OCI-LY1 (cell line): ENCODE measurements around the gene KRT34.

Experiments
- EZH2 ChIP-seq: fragments of 200-600 bp; sonication (generic), shearing (Covaris generic); IDR thresholded peaks from 2 replicates; pipeline ENCODE4 v1.8.0; 2017; ENCODE audit warnings: borderline replicate concordance, mixed run types, mild to moderate bottlenecking, antibody characterized with exemption, low read length, moderate library complexity, mixed read lengths
- TF ChIP-seq, protein P1 (sequence below): fragments of 200-600 bp; sonication (generic), shearing (Covaris generic); IDR thresholded peaks from 2 replicates; pipeline ENCODE4 v1.5.1; 2017; ENCODE audit warnings: mild to moderate bottlenecking, antibody characterized with exemption, low read length, moderate library complexity, mixed read lengths

DNA sequence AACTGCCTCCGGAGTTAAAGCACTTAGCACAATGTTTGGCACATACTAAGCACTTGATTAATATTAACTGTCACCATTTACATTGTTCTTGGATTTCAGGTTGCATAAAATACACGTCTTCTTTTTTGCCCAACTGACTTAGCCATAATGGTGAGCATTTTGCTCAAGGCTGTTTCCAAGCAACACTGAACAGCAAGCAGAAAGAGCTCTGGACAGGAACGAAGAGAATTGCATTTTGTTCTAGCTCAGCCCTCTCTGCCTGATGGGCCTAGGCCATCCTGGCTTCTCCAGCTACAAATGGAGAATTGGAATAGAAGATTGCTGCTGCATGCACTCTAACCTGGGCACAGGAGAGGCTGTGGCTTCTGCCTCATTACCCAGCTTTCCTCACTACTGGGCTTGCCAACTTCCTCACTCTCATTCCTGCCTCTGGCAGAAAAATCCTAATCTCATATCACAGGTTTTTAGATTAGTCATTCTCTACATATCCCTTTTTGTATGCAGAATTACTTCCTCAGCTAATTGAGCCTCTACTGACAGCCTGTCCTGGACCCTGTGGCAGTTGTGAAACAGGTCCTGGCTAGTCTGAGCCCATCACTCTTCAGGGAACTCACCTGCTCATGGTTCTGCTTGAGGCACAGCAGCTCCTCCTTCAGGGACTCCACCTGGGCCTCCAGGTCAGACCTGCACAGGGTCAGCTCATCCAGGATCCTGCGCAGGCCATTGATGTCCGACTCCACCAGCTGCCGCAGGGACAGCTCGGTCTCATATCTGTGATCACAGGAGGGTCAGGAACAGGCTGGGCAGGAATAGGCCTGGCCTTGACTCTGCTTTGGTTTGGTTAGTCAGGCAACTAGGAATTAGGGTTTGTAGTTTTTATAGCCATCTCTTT is 34.0 kb downstream of the KRT34 start:
- TF ChIP-seq EZH2, result no peak
- TF ChIP-seq, protein P1, sequence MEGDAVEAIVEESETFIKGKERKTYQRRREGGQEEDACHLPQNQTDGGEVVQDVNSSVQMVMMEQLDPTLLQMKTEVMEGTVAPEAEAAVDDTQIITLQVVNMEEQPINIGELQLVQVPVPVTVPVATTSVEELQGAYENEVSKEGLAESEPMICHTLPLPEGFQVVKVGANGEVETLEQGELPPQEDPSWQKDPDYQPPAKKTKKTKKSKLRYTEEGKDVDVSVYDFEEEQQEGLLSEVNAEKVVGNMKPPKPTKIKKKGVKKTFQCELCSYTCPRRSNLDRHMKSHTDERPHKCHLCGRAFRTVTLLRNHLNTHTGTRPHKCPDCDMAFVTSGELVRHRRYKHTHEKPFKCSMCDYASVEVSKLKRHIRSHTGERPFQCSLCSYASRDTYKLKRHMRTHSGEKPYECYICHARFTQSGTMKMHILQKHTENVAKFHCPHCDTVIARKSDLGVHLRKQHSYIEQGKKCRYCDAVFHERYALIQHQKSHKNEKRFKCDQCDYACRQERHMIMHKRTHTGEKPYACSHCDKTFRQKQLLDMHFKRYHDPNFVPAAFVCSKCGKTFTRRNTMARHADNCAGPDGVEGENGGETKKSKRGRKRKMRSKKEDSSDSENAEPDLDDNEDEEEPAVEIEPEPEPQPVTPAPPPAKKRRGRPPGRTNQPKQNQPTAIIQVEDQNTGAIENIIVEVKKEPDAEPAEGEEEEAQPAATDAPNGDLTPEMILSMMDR, result no peak
